ENCODE measurements around the gene PCDHGA7.

Gene PCDHGA7

DNA sequence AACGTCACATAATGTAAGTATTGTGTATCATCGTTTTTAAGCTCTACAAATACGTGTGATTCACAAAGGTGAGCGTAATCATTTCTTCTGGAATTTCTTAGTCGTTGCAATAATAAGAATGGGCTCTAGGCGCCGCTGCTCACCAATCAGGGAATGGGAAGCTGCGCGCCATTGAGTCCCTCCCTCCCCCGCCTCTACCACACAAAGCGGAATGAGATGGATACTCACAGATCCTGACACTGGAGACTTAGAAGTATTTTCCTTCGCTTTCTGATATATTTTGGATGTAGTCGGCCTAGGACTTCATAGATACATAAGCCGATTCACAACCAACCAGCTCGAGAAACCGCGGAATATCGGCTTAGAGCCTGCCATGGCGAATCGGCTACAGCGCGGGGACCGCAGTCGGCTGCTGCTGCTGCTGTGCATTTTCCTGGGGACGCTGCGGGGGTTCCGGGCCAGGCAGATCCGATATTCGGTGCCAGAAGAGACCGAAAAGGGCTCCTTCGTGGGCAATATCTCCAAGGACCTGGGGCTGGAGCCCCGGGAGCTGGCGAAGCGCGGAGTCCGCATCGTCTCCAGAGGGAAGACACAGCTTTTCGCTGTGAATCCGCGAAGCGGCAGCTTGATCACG, 38.4 kb downstream of the PCDHGA7 start, which contains the start of gene PCDHGA11 (continued):
- no peak for TF ChIP-seq ZNF202 (tag by site-specific recombination; IDR thresholded peaks at IDR 0.05; ENCODE audit: borderline replicate concordance)
- TF ChIP-seq, protein P1, sequence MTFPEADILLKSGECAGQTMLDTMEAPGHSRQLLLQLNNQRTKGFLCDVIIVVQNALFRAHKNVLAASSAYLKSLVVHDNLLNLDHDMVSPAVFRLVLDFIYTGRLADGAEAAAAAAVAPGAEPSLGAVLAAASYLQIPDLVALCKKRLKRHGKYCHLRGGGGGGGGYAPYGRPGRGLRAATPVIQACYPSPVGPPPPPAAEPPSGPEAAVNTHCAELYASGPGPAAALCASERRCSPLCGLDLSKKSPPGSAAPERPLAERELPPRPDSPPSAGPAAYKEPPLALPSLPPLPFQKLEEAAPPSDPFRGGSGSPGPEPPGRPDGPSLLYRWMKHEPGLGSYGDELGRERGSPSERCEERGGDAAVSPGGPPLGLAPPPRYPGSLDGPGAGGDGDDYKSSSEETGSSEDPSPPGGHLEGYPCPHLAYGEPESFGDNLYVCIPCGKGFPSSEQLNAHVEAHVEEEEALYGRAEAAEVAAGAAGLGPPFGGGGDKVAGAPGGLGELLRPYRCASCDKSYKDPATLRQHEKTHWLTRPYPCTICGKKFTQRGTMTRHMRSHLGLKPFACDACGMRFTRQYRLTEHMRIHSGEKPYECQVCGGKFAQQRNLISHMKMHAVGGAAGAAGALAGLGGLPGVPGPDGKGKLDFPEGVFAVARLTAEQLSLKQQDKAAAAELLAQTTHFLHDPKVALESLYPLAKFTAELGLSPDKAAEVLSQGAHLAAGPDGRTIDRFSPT (tag by site-specific recombination; IDR thresholded peaks at IDR 0.05), result no peak
- TF ChIP-seq ZNF707 (tag by site-specific recombination; IDR thresholded peaks at IDR 0.05), result no peak
- TF ChIP-seq, protein P2, sequence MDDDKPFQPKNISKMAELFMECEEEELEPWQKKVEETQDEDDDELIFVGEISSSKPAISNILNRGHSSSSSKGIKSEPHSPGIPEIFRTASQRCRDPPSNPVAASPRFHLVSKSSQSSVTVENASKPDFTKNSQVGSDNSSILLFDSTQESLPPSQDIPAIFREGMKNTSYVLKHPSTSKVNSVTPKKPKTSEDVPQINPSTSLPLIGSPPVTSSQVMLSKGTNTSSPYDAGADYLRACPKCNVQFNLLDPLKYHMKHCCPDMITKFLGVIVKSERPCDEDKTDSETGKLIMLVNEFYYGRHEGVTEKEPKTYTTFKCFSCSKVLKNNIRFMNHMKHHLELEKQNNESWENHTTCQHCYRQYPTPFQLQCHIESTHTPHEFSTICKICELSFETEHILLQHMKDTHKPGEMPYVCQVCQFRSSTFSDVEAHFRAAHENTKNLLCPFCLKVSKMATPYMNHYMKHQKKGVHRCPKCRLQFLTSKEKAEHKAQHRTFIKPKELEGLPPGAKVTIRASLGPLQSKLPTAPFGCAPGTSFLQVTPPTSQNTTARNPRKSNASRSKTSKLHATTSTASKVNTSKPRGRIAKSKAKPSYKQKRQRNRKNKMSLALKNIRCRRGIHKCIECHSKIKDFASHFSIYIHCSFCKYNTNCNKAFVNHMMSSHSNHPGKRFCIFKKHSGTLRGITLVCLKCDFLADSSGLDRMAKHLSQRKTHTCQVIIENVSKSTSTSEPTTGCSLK (tag by site-specific recombination; IDR thresholded peaks at IDR 0.05), result no peak
- TF ChIP-seq ZNF791 (tag by site-specific recombination; IDR thresholded peaks at IDR 0.05), result 0 out of 2 replicates have a peak, but pooled peaks have one; percentile 26
- TF ChIP-seq ZSCAN23 (tag by site-specific recombination; IDR thresholded peaks at IDR 0.05), result no peak
- no peak for TF ChIP-seq SCRT1 (tag by site-specific recombination; IDR thresholded peaks at IDR 0.05; ENCODE audit: borderline replicate concordance)
- no peak for TF ChIP-seq ZNF404 (tag by site-specific recombination; IDR thresholded peaks at IDR 0.05)
- TF ChIP-seq ZNF792 (tag by site-specific recombination; IDR thresholded peaks at IDR 0.05), result no peak
- TF ChIP-seq ZNF549 (tag by site-specific recombination; IDR thresholded peaks at IDR 0.05), result no peak
- TF ChIP-seq ZXDB (tag by site-specific recombination; IDR thresholded peaks at IDR 0.05), result no peak
- no peak; the same call in 1 of the 2 replicates for TF ChIP-seq ZNF629 (tag by site-specific recombination; IDR thresholded peaks at IDR 0.05)
- TF ChIP-seq, protein P3, sequence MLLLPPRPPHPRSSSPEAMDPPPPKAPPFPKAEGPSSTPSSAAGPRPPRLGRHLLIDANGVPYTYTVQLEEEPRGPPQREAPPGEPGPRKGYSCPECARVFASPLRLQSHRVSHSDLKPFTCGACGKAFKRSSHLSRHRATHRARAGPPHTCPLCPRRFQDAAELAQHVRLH (tag by site-specific recombination; IDR thresholded peaks at IDR 0.05), result no peak
- TF ChIP-seq, protein P4, sequence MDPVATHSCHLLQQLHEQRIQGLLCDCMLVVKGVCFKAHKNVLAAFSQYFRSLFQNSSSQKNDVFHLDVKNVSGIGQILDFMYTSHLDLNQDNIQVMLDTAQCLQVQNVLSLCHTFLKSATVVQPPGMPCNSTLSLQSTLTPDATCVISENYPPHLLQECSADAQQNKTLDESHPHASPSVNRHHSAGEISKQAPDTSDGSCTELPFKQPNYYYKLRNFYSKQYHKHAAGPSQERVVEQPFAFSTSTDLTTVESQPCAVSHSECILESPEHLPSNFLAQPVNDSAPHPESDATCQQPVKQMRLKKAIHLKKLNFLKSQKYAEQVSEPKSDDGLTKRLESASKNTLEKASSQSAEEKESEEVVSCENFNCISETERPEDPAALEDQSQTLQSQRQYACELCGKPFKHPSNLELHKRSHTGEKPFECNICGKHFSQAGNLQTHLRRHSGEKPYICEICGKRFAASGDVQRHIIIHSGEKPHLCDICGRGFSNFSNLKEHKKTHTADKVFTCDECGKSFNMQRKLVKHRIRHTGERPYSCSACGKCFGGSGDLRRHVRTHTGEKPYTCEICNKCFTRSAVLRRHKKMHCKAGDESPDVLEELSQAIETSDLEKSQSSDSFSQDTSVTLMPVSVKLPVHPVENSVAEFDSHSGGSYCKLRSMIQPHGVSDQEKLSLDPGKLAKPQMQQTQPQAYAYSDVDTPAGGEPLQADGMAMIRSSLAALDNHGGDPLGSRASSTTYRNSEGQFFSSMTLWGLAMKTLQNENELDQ (tag by site-specific recombination; IDR thresholded peaks at IDR 0.05; ENCODE audit: low read depth), result no peak
- TF ChIP-seq GFI1B (tag by site-specific recombination; IDR thresholded peaks at IDR 0.05), result no peak
- no peak for TF ChIP-seq ZNF830 (tag by site-specific recombination; IDR thresholded peaks at IDR 0.05; ENCODE audit: low read depth)
- TF ChIP-seq, protein P5, sequence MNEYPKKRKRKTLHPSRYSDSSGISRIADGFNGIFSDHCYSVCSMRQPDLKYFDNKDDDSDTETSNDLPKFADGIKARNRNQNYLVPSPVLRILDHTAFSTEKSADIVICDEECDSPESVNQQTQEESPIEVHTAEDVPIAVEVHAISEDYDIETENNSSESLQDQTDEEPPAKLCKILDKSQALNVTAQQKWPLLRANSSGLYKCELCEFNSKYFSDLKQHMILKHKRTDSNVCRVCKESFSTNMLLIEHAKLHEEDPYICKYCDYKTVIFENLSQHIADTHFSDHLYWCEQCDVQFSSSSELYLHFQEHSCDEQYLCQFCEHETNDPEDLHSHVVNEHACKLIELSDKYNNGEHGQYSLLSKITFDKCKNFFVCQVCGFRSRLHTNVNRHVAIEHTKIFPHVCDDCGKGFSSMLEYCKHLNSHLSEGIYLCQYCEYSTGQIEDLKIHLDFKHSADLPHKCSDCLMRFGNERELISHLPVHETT (tag by site-specific recombination; IDR thresholded peaks at IDR 0.05), result no peak
- TF ChIP-seq ZBTB8A (tag by site-specific recombination; IDR thresholded peaks at IDR 0.05), result no peak
- no peak for TF ChIP-seq ZNF768 (tag by site-specific recombination; IDR thresholded peaks at IDR 0.05)
- TF ChIP-seq ZFHX2 (tag by site-specific recombination; conservative IDR thresholded peaks at IDR 0.05), result no peak
- TF ChIP-seq ZNF302 (tag by site-specific recombination; IDR thresholded peaks at IDR 0.05; ENCODE audit: low read depth), result no peak
- TF ChIP-seq, protein P6, sequence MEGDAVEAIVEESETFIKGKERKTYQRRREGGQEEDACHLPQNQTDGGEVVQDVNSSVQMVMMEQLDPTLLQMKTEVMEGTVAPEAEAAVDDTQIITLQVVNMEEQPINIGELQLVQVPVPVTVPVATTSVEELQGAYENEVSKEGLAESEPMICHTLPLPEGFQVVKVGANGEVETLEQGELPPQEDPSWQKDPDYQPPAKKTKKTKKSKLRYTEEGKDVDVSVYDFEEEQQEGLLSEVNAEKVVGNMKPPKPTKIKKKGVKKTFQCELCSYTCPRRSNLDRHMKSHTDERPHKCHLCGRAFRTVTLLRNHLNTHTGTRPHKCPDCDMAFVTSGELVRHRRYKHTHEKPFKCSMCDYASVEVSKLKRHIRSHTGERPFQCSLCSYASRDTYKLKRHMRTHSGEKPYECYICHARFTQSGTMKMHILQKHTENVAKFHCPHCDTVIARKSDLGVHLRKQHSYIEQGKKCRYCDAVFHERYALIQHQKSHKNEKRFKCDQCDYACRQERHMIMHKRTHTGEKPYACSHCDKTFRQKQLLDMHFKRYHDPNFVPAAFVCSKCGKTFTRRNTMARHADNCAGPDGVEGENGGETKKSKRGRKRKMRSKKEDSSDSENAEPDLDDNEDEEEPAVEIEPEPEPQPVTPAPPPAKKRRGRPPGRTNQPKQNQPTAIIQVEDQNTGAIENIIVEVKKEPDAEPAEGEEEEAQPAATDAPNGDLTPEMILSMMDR (tag by site-specific recombination; IDR thresholded peaks at IDR 0.05), result peak; percentile 59
- no peak for TF ChIP-seq REPIN1 (tag by site-specific recombination; IDR thresholded peaks at IDR 0.05; ENCODE audit: low read depth)
- no peak for TF ChIP-seq SP2 (tag by site-specific recombination; IDR thresholded peaks at IDR 0.05)
- TF ChIP-seq ZNF239 (tag by site-specific recombination; IDR thresholded peaks at IDR 0.05), result no peak
- no peak for TF ChIP-seq KLF16 (tag by site-specific recombination; IDR thresholded peaks at IDR 0.05)
- TF ChIP-seq ZNF843 (tag by site-specific recombination; IDR thresholded peaks at IDR 0.05), result no peak
- no peak for TF ChIP-seq ZNF426 (tag by site-specific recombination; IDR thresholded peaks at IDR 0.05)
- TF ChIP-seq, protein P7, sequence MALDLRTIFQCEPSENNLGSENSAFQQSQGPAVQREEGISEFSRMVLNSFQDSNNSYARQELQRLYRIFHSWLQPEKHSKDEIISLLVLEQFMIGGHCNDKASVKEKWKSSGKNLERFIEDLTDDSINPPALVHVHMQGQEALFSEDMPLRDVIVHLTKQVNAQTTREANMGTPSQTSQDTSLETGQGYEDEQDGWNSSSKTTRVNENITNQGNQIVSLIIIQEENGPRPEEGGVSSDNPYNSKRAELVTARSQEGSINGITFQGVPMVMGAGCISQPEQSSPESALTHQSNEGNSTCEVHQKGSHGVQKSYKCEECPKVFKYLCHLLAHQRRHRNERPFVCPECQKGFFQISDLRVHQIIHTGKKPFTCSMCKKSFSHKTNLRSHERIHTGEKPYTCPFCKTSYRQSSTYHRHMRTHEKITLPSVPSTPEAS (tag by site-specific recombination; IDR thresholded peaks at IDR 0.05), result no peak
